HuH-7.5 (cell line): ENCODE data around the gene PANX2.

Source experiments
- DNase-seq: peaks from one replicate; pipeline ENCODE4 v3.0.0; 2011; ENCODE audit warnings: low spot score

PANX2 gene

GRCh38 chr22:50184004-50184901, 13.7 kb downstream of the PANX2 start:
- no peak for DNase-seq

DNA sequence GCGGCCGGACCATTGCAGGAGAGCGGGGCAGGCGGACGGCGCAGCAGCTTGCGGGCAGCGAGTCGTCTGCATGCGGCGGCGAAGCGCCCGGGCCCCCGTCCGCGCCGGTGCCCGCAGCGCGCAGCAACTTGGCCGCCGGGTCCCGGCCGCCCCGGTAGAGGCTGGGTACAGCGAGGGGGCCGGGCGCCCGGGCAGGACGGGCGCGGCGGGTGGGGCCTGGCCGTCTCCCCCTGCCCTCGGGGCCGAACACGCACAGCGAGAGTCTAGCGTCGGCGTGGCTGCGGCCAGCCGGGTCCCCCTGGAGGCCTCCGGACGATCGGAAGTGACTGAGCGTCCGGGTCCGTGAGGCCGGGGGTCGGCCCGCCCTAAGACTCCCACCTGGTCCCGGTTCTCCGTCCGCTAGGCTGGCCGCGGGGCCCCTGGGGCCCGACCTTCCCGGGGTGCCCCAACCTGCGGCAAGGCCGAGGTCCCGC, 14.4 kb downstream of the PANX2 start:
- DNase-seq = no peak

DNA sequence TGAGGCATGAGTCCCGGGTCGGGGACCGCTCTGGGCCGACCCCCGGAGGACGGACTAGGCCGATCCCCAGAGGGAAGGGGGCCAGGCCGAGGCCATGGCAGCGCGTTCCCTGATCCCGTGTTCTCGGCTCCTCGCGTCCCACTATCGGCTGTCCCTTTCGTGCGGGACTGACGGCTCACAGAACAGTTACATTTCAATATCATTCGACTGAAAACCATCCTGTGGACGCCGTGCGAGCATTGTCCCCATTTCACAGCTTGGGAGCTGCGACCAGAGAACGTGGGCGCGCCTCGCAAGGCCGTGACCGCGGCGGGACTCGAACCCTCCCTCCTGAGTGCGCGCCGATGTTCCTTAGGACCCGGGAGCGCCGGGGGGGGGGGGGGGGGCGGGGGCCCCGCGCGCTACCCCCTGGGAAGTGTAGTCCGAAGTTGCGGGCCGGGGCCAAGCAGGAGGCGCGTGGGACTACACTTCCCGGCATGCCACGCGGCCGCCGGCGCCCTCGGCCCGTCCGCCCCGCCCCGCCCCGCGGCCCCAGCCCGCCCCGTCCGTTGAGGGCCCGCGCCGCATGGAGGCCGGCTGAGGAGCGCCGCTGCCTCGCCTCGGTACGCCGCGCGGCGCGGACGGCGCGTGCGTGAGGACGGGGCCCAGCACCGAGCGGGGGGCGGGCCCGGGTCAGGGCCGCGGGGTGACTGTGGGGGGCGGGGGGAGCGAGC, 15.0 kb downstream of the PANX2 start, which contains the start of gene TRABD:
TRABD (plus strand) TSS at position 539 of the 713 bp plus-strand sequence. CDS start 7,148 bp downstream, outside the sequence.
- DNase-seq = peak; percentile 99

DNA sequence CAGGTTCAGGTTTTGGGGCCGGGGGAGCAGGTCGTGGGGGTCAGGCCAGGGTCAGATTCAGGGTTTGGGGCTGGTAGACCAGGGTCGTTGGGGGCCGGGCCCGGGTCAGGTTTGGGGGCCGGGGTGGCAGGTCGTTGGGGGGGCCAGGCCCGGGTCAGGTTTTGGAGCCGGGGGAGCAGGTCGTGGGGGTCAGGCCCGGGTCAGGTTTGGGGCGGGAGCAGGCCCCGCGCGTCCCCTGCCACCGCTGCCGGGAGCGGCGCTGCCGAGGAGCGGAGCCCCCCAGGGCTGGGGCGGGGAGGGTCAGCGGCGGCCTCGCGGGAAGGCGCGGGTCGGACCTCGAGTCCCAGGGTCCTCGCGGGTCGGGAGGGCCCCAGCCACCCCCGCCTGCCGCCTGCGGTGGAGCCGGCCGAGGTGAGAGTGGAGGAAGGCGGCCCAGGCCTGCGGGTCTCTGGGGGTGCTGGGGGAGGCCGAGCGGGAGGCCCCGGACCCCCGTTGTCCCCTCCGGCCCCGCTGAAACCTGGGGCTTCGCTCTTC, 15.7 kb downstream of the PANX2 start:
- no peak for DNase-seq

DNA sequence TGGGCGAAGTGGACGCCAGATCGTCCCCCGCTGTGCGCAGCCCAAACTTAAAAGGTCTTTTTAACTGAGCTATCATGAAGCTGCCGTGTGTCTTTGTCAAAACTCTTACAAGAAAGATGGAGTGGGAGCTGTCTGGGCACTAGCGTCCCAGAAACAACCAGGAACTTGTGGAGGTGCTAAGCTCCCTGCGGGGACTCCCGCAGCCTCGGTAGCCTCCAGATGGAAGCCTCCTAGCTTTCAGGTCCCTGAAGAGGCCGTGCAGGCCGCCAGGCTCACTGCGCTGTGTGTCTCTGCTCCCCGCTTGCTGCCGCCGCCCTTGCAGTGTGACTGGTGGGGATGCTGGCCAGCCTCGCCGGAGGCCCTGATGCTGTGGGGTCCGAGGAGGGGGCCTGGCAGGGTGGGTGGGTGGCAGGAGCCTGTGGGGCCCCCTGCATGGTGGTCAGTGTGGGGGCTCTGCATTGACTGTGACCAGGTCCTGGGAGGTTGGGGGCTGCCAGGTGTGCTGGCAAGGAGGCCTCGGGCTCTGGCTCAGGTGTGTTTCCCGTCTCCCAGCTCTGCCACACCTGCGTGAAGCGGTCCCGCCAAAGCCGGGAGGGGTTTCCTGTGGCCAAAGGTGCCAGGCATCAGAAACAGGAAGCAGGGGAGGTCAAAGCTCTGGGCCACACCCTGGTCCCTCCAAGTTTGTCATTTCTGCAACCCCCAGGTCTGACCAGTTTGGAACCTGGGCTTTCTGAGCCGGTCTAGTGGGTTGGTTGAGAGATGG, 16.4 kb downstream of the PANX2 start:
- DNase-seq = no peak

GRCh38 chr22:50188356-50188755, 17.8 kb downstream of the PANX2 start:
- no peak for DNase-seq

- DNase-seq = no peak
Observed at GRCh38 chr22:50189184-50189848, 18.8 kb downstream of the PANX2 start.

DNA sequence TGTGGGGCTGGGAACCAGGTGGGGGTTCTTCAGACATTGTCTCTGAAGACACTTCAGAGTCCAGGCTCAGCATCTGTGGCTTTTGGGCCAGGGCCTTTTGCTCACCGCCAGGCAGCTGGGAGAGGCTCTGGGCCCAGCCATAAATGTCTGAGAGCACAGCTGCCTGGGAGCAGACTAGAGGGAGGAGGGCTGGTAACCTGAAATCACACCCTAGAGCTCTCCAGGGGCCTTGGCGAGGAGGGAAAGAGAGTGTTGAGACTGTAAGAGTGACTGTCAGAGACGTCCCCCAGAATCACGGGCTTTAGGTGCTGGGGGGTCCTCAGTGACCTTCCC, 19.3 kb downstream of the PANX2 start:
- DNase-seq = no peak

DNA sequence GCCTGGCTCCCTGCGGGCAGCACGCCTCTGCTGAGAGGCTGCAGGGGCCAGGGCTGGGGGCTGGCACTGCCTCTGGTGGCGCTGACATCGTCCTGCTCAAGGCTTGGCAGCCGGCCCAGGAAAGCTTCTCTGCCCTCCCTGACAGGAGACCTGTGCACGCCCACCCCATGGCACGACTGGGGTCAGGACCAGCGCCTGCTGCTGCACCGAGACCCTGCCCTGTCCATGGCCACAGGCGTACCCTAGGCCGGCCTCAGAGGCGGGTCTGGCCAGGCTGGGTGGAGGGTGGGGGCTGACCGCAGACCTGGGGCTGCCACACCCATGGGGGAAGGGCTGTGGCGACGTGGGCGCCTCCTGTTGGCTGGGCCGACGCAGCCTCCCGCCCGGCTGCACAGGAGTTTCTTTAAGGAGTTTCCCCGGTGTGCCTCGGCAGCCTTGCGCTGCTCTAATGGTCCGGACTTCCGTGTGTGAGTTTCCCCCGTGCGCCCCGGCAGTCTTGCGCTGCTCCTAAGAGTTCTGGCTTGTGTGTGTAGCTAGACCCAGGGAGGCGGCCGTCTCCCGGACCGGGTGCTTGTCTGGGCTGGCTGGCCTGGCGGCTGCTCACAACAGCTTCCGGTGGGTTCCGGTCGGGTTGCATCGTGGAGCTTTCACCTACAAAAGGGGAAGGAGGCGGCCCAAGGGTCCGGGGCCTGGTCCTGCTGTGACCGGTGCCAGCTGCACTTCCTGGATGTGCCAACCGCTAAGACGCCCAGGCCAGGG, 19.8 kb downstream of the PANX2 start:
- no peak for DNase-seq

DNA sequence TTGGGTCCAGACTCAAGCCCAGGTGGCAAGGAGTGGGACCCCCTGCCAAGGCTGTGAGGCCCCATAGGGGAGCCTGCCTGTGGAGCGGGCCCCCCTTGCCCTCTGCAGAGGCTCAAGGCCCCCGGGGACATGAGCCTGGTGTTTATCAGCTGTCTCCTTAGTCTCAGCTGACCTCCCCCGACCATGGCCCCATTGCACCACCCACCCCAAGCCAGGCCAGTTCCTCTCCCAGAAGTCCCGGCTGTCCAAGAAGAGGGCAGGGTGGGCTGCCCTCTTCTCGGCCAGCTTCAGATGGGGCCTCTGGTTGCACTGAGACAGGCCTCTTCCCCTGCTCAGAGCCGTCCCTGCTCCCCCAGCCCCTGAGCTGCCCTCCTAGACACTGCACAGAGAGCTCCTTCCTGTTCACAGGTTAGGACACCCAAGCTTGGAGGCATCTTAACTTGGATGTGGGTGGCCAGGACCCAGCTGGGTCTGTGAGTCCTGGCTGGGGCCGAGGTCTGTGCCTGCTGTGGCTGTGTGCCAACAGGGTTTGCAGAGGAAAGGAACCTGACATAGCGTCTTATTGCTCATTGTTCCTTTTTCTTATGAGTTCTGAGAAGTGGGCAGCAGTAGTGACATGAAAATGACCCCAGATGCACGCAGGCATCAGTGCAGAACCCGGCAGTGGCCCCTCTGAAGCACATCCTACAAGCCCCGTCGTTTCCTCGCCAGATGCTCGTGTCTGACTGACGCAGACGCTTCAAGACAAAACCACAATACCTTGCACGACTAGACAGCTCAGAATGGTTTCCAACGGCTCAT, 20.6 kb downstream of the PANX2 start:
- no peak for DNase-seq

GRCh38 chr22:50192436-50193204, 22.1 kb downstream of the PANX2 start:
- DNase-seq = no peak

DNA sequence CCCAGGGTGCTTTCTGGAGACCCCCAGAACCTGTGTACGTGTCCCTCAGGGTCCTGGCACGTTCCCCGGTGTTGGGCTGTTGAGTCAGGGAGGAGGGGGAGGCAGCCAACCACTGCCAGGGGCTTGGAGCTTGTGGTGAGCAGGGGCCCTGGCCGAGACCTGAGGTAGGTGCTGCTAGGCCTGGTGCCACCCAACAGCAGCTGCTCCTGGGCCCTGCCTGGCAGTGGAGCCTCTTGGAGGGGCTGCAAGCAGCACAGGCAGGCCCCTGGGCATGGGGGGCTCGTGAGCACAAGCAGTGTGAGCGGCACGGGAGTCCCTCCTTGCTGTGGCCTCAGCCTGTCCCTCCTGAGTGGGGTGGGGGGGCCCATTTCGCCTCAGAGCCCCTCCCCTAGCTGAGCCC, 23.1 kb downstream of the PANX2 start:
- no peak for DNase-seq

DNA sequence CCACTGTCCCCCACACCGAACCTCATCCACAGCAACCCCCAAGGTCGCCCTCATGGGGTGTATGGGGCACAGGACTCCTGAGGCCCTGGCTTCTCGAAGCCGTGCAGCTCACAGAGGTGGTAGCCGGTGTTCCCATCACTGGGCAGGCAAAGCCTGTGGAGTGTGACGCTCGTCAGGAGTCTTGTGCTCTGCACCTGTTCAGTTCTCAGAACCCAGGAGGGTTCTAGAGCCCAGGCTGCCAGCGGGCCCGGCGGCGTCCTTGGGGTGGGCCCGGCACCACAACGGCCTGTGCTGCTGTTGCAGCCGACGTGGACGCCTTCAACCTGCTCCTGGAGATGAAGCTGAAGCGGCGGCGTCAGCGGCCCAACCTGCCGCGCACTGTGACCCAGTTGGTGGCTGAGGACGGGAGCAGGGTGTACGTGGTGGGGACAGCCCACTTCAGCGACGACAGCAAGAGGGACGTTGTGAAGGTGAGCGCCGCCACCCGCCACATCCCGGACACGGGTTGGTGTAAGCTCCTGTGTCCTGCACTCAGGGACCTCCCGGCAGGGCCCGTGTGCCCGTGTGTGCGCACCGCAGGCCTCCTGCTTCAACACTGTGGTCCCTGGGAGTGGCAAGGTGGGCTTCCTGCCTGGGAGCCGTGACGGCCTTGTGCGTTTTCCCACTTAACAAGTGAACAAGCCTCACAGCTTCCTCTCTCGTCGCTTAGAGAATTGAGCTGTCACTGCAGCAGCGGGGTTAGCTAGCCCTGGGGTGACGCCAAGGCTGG, 23.7 kb downstream of the PANX2 start:
- no peak for DNase-seq

DNA sequence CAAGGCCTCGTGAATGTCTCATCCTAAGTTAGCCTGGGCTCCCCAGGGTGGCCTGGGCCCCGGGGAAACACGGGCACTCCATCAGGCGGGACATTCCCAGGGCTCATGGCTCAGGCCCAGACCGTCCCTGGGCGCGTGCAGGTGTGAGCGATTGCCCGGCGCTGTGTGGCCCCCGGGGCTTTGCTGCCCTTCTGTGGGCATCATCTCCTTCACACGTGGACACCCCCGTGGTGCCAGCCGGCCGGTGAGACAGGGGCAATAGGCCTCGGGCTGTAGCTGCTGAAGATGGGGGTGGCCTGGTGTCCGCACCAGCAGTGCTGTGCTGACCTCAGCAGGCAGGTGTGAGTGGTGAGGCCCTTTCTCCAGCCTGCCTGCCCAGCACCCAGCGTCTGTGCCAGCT, 25.7 kb downstream of the PANX2 start:
- DNase-seq = no peak

DNA sequence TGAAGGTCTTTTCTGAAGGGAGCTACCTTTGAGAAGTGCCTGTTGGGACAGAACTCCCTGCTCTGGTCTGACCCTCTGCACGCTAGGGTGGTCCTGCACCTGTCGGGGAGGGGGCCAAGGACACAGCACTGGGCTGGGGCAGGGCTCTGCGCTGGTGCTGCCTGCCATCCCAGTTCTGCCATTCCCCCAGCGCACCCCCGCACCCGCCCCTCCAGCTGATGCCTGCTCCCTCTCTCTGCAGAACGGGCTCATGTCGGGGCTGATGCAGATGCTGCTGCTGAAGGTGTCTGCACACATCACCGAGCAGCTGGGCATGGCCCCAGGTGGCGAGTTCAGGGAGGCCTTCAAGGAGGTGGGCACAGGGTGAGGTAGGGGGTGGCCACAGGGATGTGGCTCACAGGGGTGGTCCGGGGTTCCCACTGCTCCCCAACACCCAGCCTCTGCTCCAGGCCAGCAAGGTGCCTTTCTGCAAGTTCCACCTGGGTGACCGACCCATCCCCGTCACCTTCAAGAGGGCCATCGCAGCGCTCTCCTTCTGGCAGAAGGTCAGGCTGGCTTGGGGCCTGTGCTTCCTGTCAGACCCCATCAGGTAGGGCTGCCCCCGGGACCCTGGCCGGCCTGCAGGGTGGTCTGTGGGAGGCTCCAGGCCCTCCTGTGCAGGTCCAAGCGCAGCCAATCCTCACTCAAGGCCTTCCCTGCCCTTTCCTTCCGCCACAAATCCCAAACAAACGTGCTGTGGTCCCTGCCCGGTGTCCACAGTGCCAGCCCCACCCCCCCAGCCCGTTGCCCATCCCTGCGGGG, 26.7 kb downstream of the PANX2 start:
- no peak for DNase-seq

DNA sequence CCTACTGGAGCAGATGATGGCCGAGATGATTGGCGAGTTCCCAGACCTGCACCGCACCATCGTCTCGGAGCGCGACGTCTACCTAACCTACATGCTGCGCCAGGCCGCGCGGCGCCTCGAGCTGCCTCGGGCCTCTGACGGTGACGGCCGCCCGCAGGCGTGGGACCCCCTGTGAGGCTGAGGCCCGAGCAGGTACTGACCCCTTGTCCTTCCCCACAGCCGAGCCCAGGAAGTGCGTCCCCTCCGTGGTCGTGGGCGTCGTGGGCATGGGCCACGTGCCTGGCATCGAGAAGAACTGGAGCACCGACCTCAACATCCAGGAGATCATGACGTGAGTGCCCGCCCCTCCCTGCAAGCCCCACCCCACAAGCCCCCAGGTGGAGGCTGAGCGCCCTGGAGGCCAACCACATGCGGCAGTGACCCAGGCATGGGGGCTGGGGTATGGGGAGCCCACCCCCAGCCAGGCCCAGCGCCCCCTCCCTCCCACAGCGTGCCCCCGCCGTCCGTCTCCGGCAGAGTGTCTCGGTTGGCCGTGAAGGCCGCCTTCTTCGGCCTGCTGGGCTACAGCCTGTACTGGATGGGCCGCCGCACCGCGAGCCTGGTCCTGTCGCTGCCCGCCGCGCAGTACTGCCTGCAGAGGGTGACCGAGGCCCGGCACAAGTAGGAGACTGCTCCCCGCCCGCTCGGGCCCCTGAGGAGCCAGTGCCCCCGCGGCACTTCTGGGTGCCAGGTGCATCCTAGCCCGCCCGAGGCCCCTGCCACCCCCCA, 27.5 kb downstream of the PANX2 start:
- DNase-seq = no peak

- DNase-seq = no peak
Observed at GRCh38 chr22:50198624-50199017, 28.1 kb downstream of the PANX2 start.
